ENCODE measurements around the gene PCBP3.
"Not testable (repeated sequence)": the region's sequence is repeated elsewhere in the genome, so short reads cannot be mapped to it uniquely, and the experiment has no call there.

PCBP3 gene

GRCh38 chr21:45643021-45643980, at the start of gene PCBP3:
Gene PCBP3 (plus strand): TSS chr21:45643725. CDS start chr21:45850086, 206,361 bp downstream.
- peaks cover 4 to 10% of the 10 kb centered on the region in 2 donors for H3K9me3 Mint-ChIP-seq
- H3K27ac Mint-ChIP-seq: peak within 1 kb of the TSS in 1 of 2 donors; percentile 57
- ATAC-seq: peak; percentile 88
- peak; percentile 97 for DNase-seq
- peak within 1 kb of the TSS; percentile 59 to 75 for H3K4me3 Mint-ChIP-seq
- H3K27me3 Mint-ChIP-seq: peaks cover 34% of the 10 kb centered on the region
- H3K4me1 Mint-ChIP-seq: peaks cover 21% of the 10 kb centered on the region

GRCh38 chr21:45594721-45595489, 48.6 kb upstream of the PCBP3 start:
- ATAC-seq (no peak), DNase-seq (no peak)
- H3K27me3 Mint-ChIP-seq: no peaks in the 10 kb centered on the region
- no peak overlapping the region for H3K4me3 Mint-ChIP-seq
- H3K27ac Mint-ChIP-seq: peak overlapping the region in 1 of 2 donors; percentile 15
- peaks cover 11% of the 10 kb centered on the region for H3K4me1 Mint-ChIP-seq
- peaks cover 0 to under 1% of the 10 kb centered on the region in 2 donors for H3K9me3 Mint-ChIP-seq

DNA sequence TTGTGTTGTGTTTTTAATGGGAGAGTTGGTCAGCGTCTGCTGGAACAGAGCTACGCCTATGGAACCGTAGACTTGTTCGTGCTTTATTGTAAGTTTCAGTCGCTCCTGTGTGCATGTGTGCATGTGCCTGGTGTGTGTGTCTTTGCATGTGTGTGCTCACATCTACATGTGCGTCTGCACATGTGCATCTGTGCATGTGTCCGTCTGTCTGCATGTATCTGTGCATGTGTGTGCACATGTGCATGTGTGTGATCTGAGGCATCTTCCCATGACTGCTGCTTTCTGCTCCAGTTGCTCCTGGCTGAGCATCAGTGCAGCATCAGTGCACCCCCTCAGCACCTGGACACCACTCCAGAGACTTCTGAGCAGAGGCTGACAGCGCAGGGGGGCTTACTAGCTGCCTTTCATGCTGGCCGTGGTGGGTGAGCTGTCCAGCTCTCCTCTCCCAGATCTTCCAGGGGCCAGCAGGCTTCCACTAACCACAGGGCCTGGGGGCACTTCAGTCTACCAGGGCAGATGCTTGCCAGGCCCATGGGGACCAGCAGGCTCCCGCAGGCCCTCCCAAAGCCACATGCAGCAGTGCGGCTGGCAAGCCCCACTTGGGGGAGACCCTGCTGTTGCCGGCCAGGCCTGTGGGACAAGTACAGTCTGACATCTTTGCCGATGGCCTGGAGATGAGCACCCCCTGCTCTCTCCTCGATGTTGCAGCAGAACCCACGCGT, 47.8 kb upstream of the PCBP3 start:
- peaks cover 11% of the 10 kb centered on the region for H3K4me1 Mint-ChIP-seq
- ATAC-seq (no peak), DNase-seq (no peak)
- peak overlapping the region in 1 of 2 donors; percentile 15 for H3K27ac Mint-ChIP-seq
- H3K4me3 Mint-ChIP-seq: no peak overlapping the region
- no peaks in the 10 kb centered on the region for H3K27me3 Mint-ChIP-seq
- H3K9me3 Mint-ChIP-seq: peaks cover 0 to 7% of the 10 kb centered on the region in 2 donors

DNA sequence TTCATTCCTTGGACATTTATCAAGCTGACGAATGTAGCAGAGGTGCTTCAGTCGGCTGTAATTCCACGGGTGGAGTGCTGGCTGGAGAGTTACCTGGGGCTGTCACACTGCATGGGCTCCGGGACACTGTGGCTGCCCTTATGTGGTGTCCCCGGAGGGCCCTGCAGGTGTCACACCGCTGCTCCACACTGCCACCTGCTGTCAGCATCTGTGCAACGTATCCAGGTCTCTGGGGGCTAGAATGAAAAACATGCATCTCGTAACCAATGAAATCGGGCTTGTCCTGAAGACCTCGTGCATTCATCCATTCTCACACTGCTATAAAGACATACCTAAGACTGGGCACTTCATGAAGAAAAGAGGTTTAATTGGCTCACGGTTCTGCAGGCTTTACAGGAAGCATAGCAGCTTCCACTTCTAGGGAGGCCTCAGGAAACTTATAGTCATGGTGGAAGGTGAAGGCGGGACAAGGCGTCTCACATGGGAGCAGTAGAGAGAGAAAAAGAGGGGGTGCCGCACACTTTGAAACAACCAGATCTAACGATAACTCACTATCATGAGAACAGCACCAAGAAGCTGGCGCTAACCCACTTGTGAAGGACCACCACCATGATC, 46.7 kb upstream of the PCBP3 start:
- Mint-ChIP-seq H3K4me1 (peaks cover 11% of the 10 kb centered on the region), H3K9me3 (peaks cover 0 to 8% of the 10 kb centered on the region in 2 donors), H3K27ac (no peak overlapping the region), H3K4me3 (no peak overlapping the region), H3K27me3 (no peaks in the 10 kb centered on the region)
- peak; percentile 80 for DNase-seq
- peak; percentile 78 for ATAC-seq

- DNase-seq (no peak), ATAC-seq (no peak)
- peaks cover 0 to 21% of the 10 kb centered on the region in 2 donors for H3K9me3 Mint-ChIP-seq
- no peak overlapping the region for H3K4me3 Mint-ChIP-seq
- no peak overlapping the region for H3K27ac Mint-ChIP-seq
- peaks cover 11% of the 10 kb centered on the region for H3K4me1 Mint-ChIP-seq
- no peaks in the 10 kb centered on the region for H3K27me3 Mint-ChIP-seq
Measured at GRCh38 chr21:45598109-45598508, 45.4 kb upstream of the PCBP3 start.

DNA sequence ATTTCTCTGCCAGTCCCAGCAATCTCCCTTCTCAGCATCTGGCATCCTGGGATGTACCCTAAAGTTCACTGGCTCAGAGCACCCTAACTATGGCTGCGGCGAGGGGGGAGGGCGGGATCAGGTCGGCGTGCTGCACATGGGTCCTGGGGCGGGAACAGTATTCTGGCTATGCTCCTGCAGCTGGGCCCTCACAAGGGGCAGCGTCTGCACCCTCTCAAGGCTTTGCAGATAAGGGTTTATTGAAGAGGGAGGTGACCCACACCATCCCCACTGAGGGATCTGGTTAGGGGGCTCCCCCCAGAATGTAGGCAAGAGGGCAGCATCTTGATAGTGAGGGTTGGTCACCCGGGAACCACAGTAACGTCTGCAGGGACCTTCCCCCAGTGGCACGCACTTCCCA, 44.9 kb upstream of the PCBP3 start:
- ATAC-seq (no peak), DNase-seq (no peak)
- H3K9me3 Mint-ChIP-seq: peaks cover 2 to 26% of the 10 kb centered on the region in 2 donors
- H3K4me3 Mint-ChIP-seq: no peak overlapping the region
- H3K4me1 Mint-ChIP-seq: peaks cover 11% of the 10 kb centered on the region
- no peaks in the 10 kb centered on the region for H3K27me3 Mint-ChIP-seq
- no peak overlapping the region for H3K27ac Mint-ChIP-seq

- no peak for ATAC-seq
- H3K9me3 Mint-ChIP-seq: peaks cover 7 to 31% of the 10 kb centered on the region in 2 donors
- DNase-seq: no peak
- no peak overlapping the region for H3K27ac Mint-ChIP-seq
- no peaks in the 10 kb centered on the region for H3K27me3 Mint-ChIP-seq
- H3K4me1 Mint-ChIP-seq: peaks cover 11% of the 10 kb centered on the region
- no peak overlapping the region for H3K4me3 Mint-ChIP-seq
Measured at GRCh38 chr21:45599146-45599581, 44.4 kb upstream of the PCBP3 start.

GRCh38 chr21:45600248-45600647, 43.3 kb upstream of the PCBP3 start:
- H3K4me3 Mint-ChIP-seq: no peak overlapping the region
- ATAC-seq (no peak), DNase-seq (no peak)
- H3K9me3 Mint-ChIP-seq: peaks cover 10 to 36% of the 10 kb centered on the region in 2 donors
- no peak overlapping the region for H3K27ac Mint-ChIP-seq
- no peaks in the 10 kb centered on the region for H3K27me3 Mint-ChIP-seq
- peaks cover 11% of the 10 kb centered on the region for H3K4me1 Mint-ChIP-seq

- no peak overlapping the region for H3K27ac Mint-ChIP-seq
- peaks cover 10 to 36% of the 10 kb centered on the region in 2 donors for H3K9me3 Mint-ChIP-seq
- no peaks in the 10 kb centered on the region for H3K27me3 Mint-ChIP-seq
- peaks cover 6% of the 10 kb centered on the region for H3K4me1 Mint-ChIP-seq
- ATAC-seq: no peak
- H3K4me3 Mint-ChIP-seq: no peak overlapping the region
- DNase-seq: no peak
Measured at GRCh38 chr21:45601551-45601950, 42.0 kb upstream of the PCBP3 start.

- peaks cover 10 to 36% of the 10 kb centered on the region in 2 donors for H3K9me3 Mint-ChIP-seq
- H3K27me3 Mint-ChIP-seq: no peaks in the 10 kb centered on the region
- H3K27ac Mint-ChIP-seq: no peak overlapping the region
- no peak overlapping the region for H3K4me3 Mint-ChIP-seq
- no peak for DNase-seq
- H3K4me1 Mint-ChIP-seq: peaks cover under 1% of the 10 kb centered on the region
- no peak for ATAC-seq
Measured at GRCh38 chr21:45602106-45602505, 41.4 kb upstream of the PCBP3 start.

DNA sequence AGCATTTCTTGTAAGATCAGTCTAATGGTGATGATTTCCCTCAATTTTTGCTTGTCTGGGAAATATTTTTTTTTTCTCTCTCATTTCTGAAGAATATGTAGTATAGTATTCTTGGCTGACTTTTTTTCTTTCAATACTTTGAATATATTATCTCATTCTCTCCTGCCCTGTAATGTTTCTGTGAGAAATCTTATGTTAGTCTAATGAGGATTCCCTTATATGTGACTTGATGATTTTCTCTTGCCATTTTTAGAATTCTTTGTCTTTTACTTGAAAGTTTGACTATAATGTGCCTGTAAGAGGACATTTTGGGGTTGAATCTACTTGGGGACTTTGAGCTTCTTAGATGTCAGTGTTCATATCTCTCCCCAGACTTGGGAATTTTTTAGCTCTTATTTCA, 40.0 kb upstream of the PCBP3 start:
- no peak overlapping the region for H3K27ac Mint-ChIP-seq
- no peaks in the 10 kb centered on the region for H3K4me1 Mint-ChIP-seq
- H3K4me3 Mint-ChIP-seq: no peak overlapping the region
- peaks cover 10 to 36% of the 10 kb centered on the region in 2 donors for H3K9me3 Mint-ChIP-seq
- H3K27me3 Mint-ChIP-seq: no peaks in the 10 kb centered on the region
- ATAC-seq (no peak), DNase-seq (no peak)

DNA sequence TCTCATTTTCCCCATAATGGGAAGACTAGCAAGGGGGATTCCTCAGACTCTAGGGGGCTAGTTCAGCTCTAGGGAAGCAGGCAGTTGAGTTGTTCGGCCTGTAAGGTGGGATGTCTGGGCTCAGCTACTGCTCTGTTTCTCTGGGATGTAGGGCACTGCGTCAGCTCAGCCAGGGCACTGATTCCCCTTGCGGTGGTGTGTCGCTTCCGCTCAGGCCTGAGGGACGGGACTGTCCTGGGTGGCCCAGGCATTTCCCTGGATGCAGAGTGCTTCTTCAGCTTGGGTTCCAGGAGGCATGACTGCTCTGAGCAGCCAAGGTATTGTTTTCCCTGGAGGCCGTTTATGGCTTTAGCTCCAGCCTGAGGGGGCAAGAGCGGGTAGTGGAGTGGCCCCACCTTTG, 38.8 kb upstream of the PCBP3 start:
- H3K27me3 Mint-ChIP-seq, ATAC-seq, H3K4me3 Mint-ChIP-seq, H3K4me1 Mint-ChIP-seq, DNase-seq, H3K27ac Mint-ChIP-seq: not testable (repeated sequence)
- H3K9me3 Mint-ChIP-seq: peaks cover 10 to 36% of the 10 kb centered on the region in 2 donors

GRCh38 chr21:45607021-45607908, 36.3 kb upstream of the PCBP3 start:
- Mint-ChIP-seq H3K4me3 (peak overlapping the region; percentile 59 to 70), H3K4me1 (no peaks in the 10 kb centered on the region), H3K9me3 (peaks cover 10 to 24% of the 10 kb centered on the region in 2 donors), H3K27ac (peak overlapping the region; percentile 82 to 94), H3K27me3 (peaks cover 8% of the 10 kb centered on the region)
- DNase-seq (peak in 1 of 2 donors; percentile 23), ATAC-seq (peak; percentile 88)

GRCh38 chr21:45607909-45608295, 35.6 kb upstream of the PCBP3 start:
- H3K27ac Mint-ChIP-seq: no peak overlapping the region
- no peaks in the 10 kb centered on the region for H3K4me1 Mint-ChIP-seq
- no peak for DNase-seq
- H3K4me3 Mint-ChIP-seq: no peak overlapping the region
- peaks cover 10 to 18% of the 10 kb centered on the region in 2 donors for H3K9me3 Mint-ChIP-seq
- ATAC-seq: no peak
- peaks cover 8% of the 10 kb centered on the region for H3K27me3 Mint-ChIP-seq

Data from stimulated activated naive CD8-positive, alpha-beta T cell treated with anti-CD3 and anti-CD28 coated beads, Interleukin-15, amount 100 ng/mL, for 72 hours (primary cell).